GM18951 (cell line): ENCODE measurements around the gene VIT.

ENCODE experiments used
- POLR2A ChIP-seq: IDR thresholded peaks from 4 replicates; pipeline ENCODE4 v1.6.1; 2011; ENCODE audit warnings: mild to moderate bottlenecking; ENCODE audit not compliant: insufficient read length, insufficient read depth; ENCODE audit errors: extremely low read depth
- in situ Hi-C: fragments of 300-500 bp; cut with MboI; formaldehyde crosslinking; loops from one replicate; pipeline ENCODE4 v1.12.0; 2022; ENCODE audit warnings: low sequenced_read_pairs, mixed read lengths, inconsistent platforms; ENCODE audit not compliant: unreplicated experiment

VIT gene

GRCh38 chr2:36696533-36696932 is at the start of gene VIT:
TSS of gene VIT (plus strand) at chr2:36696707. CDS start at chr2:36716371, 19,664 bp downstream.
- in situ Hi-C loops = no loop called here
- no peak for TF ChIP-seq POLR2A

- no peak for TF ChIP-seq POLR2A
- in situ Hi-C loops = loop anchor here (25.0 kb wide), 1 partner anchor 313 kb away; no protein-coding TSS in a partner anchor
Observed at GRCh38 chr2:36650031-36650829, 46.3 kb upstream of the VIT start.

- no peak for TF ChIP-seq POLR2A
- in situ Hi-C loops = loop anchor here (25.0 kb wide), 1 partner anchor 316 kb away; no protein-coding TSS in a partner anchor
Observed at GRCh38 chr2:36653155-36653554, 43.4 kb upstream of the VIT start.

GRCh38 chr2:36653967-36654694 is 42.4 kb upstream of the VIT start:
- in situ Hi-C loops = loop anchor here (25.0 kb wide), 1 partner anchor 317 kb away; no protein-coding TSS in a partner anchor
- no peak for TF ChIP-seq POLR2A

- in situ Hi-C loops = loop anchor here (25.0 kb wide), 1 partner anchor 318 kb away; no protein-coding TSS in a partner anchor
Observed at GRCh38 chr2:36655453-36655852, 41.1 kb upstream of the VIT start.

GRCh38 chr2:36657703-36658102 is 38.8 kb upstream of the VIT start:
- no peak for TF ChIP-seq POLR2A
- in situ Hi-C loops = loop anchor here (25.0 kb wide), 1 partner anchor 320 kb away; no protein-coding TSS in a partner anchor

More at GRCh38 chr2:36655453-36655852, 41.1 kb upstream of the VIT start:
- TF ChIP-seq POLR2A = no peak

GRCh38 chr2:36658277-36658748 is 38.2 kb upstream of the VIT start:
- in situ Hi-C loops = loop anchor here (25.0 kb wide), 1 partner anchor 321 kb away; no protein-coding TSS in a partner anchor

GRCh38 chr2:36659218-36659617 is 37.3 kb upstream of the VIT start:
- in situ Hi-C loops = loop anchor here (25.0 kb wide), 1 partner anchor 322 kb away; no protein-coding TSS in a partner anchor

More at GRCh38 chr2:36658277-36658748, 38.2 kb upstream of the VIT start:
- no peak for TF ChIP-seq POLR2A

GRCh38 chr2:36659872-36660312 is 36.6 kb upstream of the VIT start:
- no peak for TF ChIP-seq POLR2A
- in situ Hi-C loops = loop anchor here (25.0 kb wide), 1 partner anchor 323 kb away; no protein-coding TSS in a partner anchor

More at GRCh38 chr2:36659218-36659617, 37.3 kb upstream of the VIT start:
- TF ChIP-seq POLR2A = no peak

- in situ Hi-C loops = loop anchor here (25.0 kb wide), 1 partner anchor 325 kb away; no protein-coding TSS in a partner anchor
- TF ChIP-seq POLR2A = no peak
Observed at GRCh38 chr2:36662638-36663037, 33.9 kb upstream of the VIT start.

GRCh38 chr2:36663295-36663694 is 33.2 kb upstream of the VIT start:
- no peak for TF ChIP-seq POLR2A
- in situ Hi-C loops = loop anchor here (25.0 kb wide), 1 partner anchor 326 kb away; no protein-coding TSS in a partner anchor

- in situ Hi-C loops = loop anchor here (25.0 kb wide), 1 partner anchor 327 kb away; no protein-coding TSS in a partner anchor
- TF ChIP-seq POLR2A = no peak
Observed at GRCh38 chr2:36663851-36664695, 32.4 kb upstream of the VIT start.
